ENCODE measurements around the gene OR9I1. TPM values are rescaled to one million over a fixed set of nuclear protein-coding genes. Genes with fewer than 3 reads are reported as not detected.

Gene OR9I1, protein sequence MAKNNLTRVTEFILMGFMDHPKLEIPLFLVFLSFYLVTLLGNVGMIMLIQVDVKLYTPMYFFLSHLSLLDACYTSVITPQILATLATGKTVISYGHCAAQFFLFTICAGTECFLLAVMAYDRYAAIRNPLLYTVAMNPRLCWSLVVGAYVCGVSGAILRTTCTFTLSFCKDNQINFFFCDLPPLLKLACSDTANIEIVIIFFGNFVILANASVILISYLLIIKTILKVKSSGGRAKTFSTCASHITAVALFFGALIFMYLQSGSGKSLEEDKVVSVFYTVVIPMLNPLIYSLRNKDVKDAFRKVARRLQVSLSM
- not detected for polyA plus RNA-seq (2013, experiment 1 of 2)
- polyA plus RNA-seq (2013, experiment 2 of 2): not detected

DNA sequence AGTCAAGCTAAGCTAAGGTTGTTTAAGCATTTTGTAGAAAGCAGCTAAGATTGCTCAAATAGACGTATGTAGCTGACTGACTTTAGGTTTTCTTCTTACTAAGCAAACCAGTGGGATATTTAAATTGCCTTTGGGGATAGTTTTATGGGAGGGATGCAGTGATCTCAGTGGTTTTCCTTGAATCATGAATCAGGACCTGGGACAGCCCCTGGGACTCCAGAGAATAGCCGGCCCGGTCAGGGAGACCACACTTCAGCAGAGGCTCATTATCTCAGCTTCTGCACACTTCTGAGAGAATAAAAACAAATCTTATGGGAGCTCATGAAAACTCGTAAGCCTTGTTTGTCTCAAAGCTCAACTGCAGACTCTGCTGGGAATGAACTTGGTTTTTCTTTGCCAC lies at the start of gene OR9I1:
OR9I1 (minus strand) TSS at position 62 of the 400 bp plus-strand sequence. CDS start 6,086 bp downstream, outside the sequence.
- Histone ChIP-seq H3K36me3 (ENCODE audit: insufficient read depth, low read length) (no peaks in the 10 kb centered on the region), H3K9me3 (ENCODE audit: insufficient read depth, low read depth, low read length) (no peaks in the 10 kb centered on the region), H3K4me1 (ENCODE audit: insufficient read depth, low read length) (no peaks in the 10 kb centered on the region), H3K4me3 (ENCODE audit: low read length) (no peak within 1 kb of the TSS), H3K27ac (ENCODE audit: low read depth, low read length) (no peak within 1 kb of the TSS), H3K27me3 (ENCODE audit: insufficient read depth, low read length) (no peaks in the 10 kb centered on the region), H3K9ac (ENCODE audit: low read depth, low read length) (no peak within 1 kb of the TSS)
- 64% methylated on average over 4 of the region's 4 CpGs for WGBS

DNA sequence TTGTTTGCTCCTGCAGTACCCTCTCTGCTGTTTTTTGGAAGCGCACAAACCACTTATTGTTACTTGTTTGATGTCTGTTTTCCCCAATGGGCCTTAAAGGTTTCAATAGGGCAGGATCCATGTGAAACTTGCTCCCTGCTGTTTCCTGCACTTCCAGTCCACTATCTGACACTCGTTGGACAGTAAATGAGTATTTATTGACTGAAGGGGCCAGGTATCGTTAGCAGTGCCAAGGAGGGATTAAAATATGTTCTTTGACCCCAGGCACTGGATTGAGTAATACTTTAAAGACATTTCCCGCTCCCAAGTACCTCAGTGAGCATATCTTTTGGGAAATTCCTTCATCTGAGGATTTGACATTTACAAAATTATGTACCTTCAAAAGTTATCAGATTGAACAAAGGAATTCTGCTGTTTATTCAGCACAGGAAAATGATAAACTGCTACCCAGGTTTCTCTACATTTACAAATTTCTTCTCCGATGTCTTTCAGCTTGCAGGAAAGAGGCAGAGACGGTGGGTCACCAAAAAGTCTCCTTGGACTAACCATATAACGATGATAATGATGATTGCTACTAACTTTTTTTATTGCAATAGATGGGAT lies 40.3 kb upstream of the OR9I1 start:
- Histone ChIP-seq H3K4me1 (ENCODE audit: insufficient read depth, low read length) (peaks cover 5% of the 10 kb centered on the region; the same call in 1 of the 2 replicates), H3K27me3 (ENCODE audit: insufficient read depth, low read length) (no peaks in the 10 kb centered on the region), H3K36me3 (ENCODE audit: insufficient read depth, low read length) (no peaks in the 10 kb centered on the region), H3K9ac (ENCODE audit: low read depth, low read length) (no peak overlapping the region), H3K27ac (ENCODE audit: low read depth, low read length) (no peak overlapping the region), H3K4me3 (ENCODE audit: low read length) (no peak overlapping the region), H3K9me3 (ENCODE audit: insufficient read depth, low read depth, low read length) (no peaks in the 10 kb centered on the region)
- WGBS: 88% methylated on average over 7 of the region's 7 CpGs

DNA sequence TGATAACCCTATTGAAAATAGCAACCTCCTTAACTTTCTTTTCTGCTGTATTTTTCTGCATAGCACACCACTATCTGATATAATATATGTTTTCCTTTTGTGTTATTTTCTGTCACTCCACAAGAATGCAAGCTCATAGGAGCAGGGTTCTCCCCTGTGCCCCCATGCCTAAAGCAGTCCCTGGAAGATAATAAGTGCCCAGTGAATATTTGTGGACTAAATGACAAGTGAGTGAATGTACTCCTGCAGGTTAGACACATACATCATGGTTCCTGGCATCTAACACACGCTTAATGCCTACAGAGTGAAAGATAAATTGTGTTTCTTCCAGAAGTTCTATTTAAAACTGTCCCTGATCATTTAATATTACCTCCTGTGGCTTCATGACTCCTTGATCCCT lies 39.7 kb upstream of the OR9I1 start:
- H3K4me3 ChIP-seq (ENCODE audit: low read length): no peak overlapping the region
- WGBS: 100% methylated on average over 1 of the region's 1 CpG
- H3K9me3 ChIP-seq (ENCODE audit: insufficient read depth, low read depth, low read length): no peaks in the 10 kb centered on the region
- no peak overlapping the region for H3K9ac ChIP-seq (ENCODE audit: low read depth, low read length)
- no peak overlapping the region for H3K27ac ChIP-seq (ENCODE audit: low read depth, low read length)
- H3K36me3 ChIP-seq (ENCODE audit: insufficient read depth, low read length): no peaks in the 10 kb centered on the region
- H3K27me3 ChIP-seq (ENCODE audit: insufficient read depth, low read length): no peaks in the 10 kb centered on the region
- H3K4me1 ChIP-seq (ENCODE audit: insufficient read depth, low read length): peaks cover 5% of the 10 kb centered on the region; the same call in 1 of the 2 replicates

DNA sequence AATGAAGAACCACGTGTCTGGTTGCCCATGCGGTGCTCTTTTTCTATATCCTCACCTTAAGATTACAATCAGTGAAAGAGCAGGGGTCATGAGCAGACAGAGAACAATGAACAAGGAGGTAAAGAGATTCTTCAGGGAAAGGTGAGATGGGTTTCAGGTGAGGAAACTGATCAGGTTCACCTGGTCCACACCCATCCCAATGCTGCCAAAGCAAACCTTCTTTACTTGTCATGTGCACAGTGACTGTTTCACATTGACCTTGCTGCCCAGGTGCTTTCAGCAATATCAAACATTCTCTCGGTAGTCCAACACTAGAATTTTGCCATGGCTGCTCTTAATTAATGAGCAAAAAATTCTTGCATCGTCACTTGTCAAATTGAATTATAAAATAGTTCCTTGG lies 39.1 kb upstream of the OR9I1 start:
- no peak overlapping the region for H3K9ac ChIP-seq (ENCODE audit: low read depth, low read length)
- peaks cover 5% of the 10 kb centered on the region; the same call in 1 of the 2 replicates for H3K4me1 ChIP-seq (ENCODE audit: insufficient read depth, low read length)
- WGBS: 96% methylated on average over 2 of the region's 4 CpGs
- no peaks in the 10 kb centered on the region for H3K27me3 ChIP-seq (ENCODE audit: insufficient read depth, low read length)
- no peak overlapping the region for H3K4me3 ChIP-seq (ENCODE audit: low read length)
- no peaks in the 10 kb centered on the region for H3K9me3 ChIP-seq (ENCODE audit: insufficient read depth, low read depth, low read length)
- H3K36me3 ChIP-seq (ENCODE audit: insufficient read depth, low read length): no peaks in the 10 kb centered on the region
- no peak overlapping the region for H3K27ac ChIP-seq (ENCODE audit: low read depth, low read length)

DNA sequence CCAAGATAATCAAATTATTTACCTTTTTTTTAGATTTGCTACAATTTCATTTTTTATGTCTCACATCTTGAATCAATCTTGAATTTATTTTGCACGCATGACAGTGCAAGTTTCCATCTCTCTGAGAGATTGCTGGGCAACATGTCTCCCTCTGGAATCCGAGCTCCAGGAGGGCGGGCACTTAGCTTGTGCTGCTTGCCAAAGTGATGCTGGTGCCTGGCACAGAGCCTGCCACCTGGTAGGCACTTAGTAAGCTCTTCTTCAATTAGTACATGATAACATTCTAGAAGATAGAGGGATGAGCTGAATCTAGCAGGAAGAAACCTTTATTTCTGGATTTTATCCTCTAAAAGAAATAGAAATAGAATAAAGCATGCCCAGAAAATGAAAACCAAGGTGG lies 27.5 kb upstream of the OR9I1 start:
- no peaks in the 10 kb centered on the region for H3K9me3 ChIP-seq (ENCODE audit: insufficient read depth, low read depth, low read length)
- H3K27me3 ChIP-seq (ENCODE audit: insufficient read depth, low read length): no peaks in the 10 kb centered on the region
- no peaks in the 10 kb centered on the region for H3K36me3 ChIP-seq (ENCODE audit: insufficient read depth, low read length)
- no peaks in the 10 kb centered on the region for H3K4me1 ChIP-seq (ENCODE audit: insufficient read depth, low read length)
- no peak overlapping the region for H3K9ac ChIP-seq (ENCODE audit: low read depth, low read length)
- H3K4me3 ChIP-seq (ENCODE audit: low read length): no peak overlapping the region
- no peak overlapping the region for H3K27ac ChIP-seq (ENCODE audit: low read depth, low read length)
- WGBS: 85% methylated on average over 3 of the region's 3 CpGs

DNA sequence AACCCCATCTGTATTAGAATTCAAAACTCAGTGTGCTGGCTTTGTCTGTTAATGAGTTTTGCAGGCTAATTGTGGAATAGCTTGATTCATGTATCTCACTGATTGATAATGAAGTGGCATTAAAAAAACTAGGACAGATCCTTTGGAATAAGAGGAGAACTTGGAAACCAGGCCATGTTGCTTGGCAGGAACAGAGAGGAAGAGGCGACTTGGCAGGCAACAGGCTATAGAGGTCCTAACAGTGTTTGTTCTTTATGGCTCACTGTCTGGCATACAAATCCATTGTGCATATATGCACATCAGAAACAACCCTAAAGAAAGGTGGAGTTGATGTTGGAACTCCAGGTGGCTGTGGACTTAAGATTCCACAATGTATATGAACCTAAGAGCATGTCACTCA lies 17.4 kb upstream of the OR9I1 start:
- H3K4me1 ChIP-seq (ENCODE audit: insufficient read depth, low read length): no peaks in the 10 kb centered on the region
- no peaks in the 10 kb centered on the region for H3K27me3 ChIP-seq (ENCODE audit: insufficient read depth, low read length)
- WGBS: 72% methylated on average over 1 of the region's 1 CpG
- no peaks in the 10 kb centered on the region for H3K9me3 ChIP-seq (ENCODE audit: insufficient read depth, low read depth, low read length)
- H3K36me3 ChIP-seq (ENCODE audit: insufficient read depth, low read length): no peaks in the 10 kb centered on the region
- H3K4me3 ChIP-seq (ENCODE audit: low read length): no peak overlapping the region
- H3K9ac ChIP-seq (ENCODE audit: low read depth, low read length): no peak overlapping the region
- no peak overlapping the region for H3K27ac ChIP-seq (ENCODE audit: low read depth, low read length)

DNA sequence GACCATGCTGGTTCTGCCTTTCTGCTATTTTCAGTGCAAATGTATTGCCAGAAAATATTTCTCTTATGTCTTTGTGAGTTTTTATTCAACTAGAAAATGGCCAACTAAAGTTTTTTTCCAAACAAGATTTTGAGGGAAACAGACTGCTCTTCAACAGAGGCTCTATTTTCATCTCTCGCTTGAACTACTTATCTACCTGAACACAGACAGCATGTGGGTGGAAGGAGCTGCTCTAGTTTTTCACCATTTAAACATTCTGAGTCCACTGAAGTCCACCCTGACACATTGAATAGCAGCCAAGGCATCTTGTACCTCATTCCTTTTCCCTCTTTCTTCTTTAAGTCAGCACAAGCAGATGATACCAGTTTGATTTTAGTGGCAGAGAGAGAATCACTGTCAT lies 9.8 kb upstream of the OR9I1 start:
- 0 out of 2 replicates have a peak, but pooled peaks cover 6% of the 10 kb centered on the region for H3K4me1 ChIP-seq (ENCODE audit: insufficient read depth, low read length)
- H3K4me3 ChIP-seq (ENCODE audit: low read length): no peak overlapping the region
- no peaks in the 10 kb centered on the region for H3K36me3 ChIP-seq (ENCODE audit: insufficient read depth, low read length)
- no peak overlapping the region for H3K27ac ChIP-seq (ENCODE audit: low read depth, low read length)
- no peak overlapping the region for H3K9ac ChIP-seq (ENCODE audit: low read depth, low read length)
- WGBS: 83% methylated on average over 1 of the region's 1 CpG
- no peaks in the 10 kb centered on the region for H3K9me3 ChIP-seq (ENCODE audit: insufficient read depth, low read depth, low read length)
- no peaks in the 10 kb centered on the region for H3K27me3 ChIP-seq (ENCODE audit: insufficient read depth, low read length)

DNA sequence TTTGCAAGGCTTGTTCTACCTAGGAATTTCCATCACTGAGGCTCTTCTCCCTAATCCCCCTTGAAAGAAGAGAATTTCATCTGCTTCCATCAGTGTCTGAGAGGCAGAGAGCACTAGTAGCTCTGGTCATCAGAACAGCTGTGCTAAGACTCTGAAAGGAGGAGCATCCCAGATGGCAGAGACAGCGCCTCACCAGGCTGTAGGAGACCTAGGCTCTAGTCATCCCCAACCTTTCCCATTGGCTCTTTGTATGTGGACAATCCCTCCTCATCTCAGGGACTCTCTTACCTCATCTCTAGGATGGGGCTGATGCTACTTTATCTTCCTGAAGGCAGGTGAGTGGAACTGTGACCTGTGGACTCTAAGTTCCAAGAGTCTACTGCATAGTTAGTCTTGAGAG lies 8.8 kb upstream of the OR9I1 start:
- H3K4me3 ChIP-seq (ENCODE audit: low read length): no peak overlapping the region
- H3K9ac ChIP-seq (ENCODE audit: low read depth, low read length): no peak overlapping the region
- 83% methylated on average over 1 of the region's 1 CpG for WGBS
- H3K9me3 ChIP-seq (ENCODE audit: insufficient read depth, low read depth, low read length): no peaks in the 10 kb centered on the region
- 0 out of 2 replicates have a peak, but pooled peaks cover 6% of the 10 kb centered on the region for H3K4me1 ChIP-seq (ENCODE audit: insufficient read depth, low read length)
- H3K27me3 ChIP-seq (ENCODE audit: insufficient read depth, low read length): no peaks in the 10 kb centered on the region
- no peak overlapping the region for H3K27ac ChIP-seq (ENCODE audit: low read depth, low read length)
- H3K36me3 ChIP-seq (ENCODE audit: insufficient read depth, low read length): no peaks in the 10 kb centered on the region

DNA sequence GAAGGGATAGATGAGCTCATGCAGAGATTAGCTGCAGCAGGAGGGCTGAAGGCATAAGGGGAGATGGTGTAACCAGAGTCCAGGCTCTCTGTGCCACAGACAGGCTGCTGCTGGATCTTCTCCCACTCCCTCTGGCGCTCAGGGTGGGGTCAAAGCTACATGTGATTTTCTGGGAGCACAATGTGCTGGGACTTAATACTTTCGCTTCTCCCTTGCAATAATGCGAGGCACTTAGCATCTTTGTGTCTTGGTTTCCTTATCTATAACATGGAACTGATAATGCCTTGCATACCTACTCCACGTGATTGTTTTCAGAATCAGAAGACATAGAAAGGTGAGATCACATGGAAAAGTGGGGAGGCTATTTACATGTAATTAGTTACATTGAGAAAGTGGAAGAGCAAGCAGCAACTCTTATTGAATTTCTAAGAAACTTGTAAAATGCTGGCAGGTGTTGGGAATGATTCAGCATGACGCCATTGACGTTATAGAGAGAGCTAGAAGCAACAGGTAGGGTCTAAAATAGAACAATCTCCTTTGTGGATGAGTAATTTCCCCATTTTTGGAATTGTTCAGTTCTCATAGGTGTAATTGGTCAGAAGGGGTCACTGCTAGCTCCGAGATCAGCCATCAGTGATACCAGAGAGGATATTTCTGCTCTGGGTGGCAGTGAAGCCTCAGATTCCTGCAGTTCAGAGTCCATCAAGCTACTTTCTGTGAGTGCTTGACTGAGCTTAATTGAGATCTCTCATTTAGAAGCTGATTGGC lies 8.2 kb upstream of the OR9I1 start:
- Histone ChIP-seq H3K4me1 (ENCODE audit: insufficient read depth, low read length) (0 out of 2 replicates have a peak, but pooled peaks cover 6% of the 10 kb centered on the region), H3K9me3 (ENCODE audit: insufficient read depth, low read depth, low read length) (no peaks in the 10 kb centered on the region), H3K27ac (ENCODE audit: low read depth, low read length) (no peak overlapping the region), H3K9ac (ENCODE audit: low read depth, low read length) (no peak overlapping the region), H3K36me3 (ENCODE audit: insufficient read depth, low read length) (no peaks in the 10 kb centered on the region), H3K4me3 (ENCODE audit: low read length) (no peak overlapping the region), H3K27me3 (ENCODE audit: insufficient read depth, low read length) (no peaks in the 10 kb centered on the region)
- WGBS: 70% methylated on average over 7 of the region's 7 CpGs

DNA sequence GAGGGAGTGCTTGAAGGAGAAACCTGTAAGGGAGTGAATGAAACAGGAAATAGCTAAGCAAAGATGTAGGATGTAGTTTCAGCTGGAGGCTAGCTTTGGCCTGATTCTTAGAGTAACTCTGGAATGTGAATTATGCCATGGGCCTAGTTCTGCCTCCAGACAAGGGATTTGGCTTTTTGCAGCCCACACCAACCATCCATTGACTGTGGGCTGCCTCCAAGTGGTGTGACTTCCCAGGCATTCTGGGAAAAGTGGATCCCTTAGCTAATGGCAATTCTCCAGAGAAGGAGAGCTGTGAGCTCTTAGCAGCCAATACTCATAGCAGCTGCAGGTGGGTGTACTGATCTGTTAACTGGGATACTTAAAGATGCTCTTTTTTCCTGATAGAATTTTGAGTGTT lies 2.0 kb upstream of the OR9I1 start:
- no peaks in the 10 kb centered on the region for H3K36me3 ChIP-seq (ENCODE audit: insufficient read depth, low read length)
- no peaks in the 10 kb centered on the region for H3K4me1 ChIP-seq (ENCODE audit: insufficient read depth, low read length)
- H3K27ac ChIP-seq (ENCODE audit: low read depth, low read length): no peak overlapping the region
- no peak overlapping the region for H3K4me3 ChIP-seq (ENCODE audit: low read length)
- H3K27me3 ChIP-seq (ENCODE audit: insufficient read depth, low read length): no peaks in the 10 kb centered on the region
- no peak overlapping the region for H3K9ac ChIP-seq (ENCODE audit: low read depth, low read length)
- no peaks in the 10 kb centered on the region for H3K9me3 ChIP-seq (ENCODE audit: insufficient read depth, low read depth, low read length)

DNA sequence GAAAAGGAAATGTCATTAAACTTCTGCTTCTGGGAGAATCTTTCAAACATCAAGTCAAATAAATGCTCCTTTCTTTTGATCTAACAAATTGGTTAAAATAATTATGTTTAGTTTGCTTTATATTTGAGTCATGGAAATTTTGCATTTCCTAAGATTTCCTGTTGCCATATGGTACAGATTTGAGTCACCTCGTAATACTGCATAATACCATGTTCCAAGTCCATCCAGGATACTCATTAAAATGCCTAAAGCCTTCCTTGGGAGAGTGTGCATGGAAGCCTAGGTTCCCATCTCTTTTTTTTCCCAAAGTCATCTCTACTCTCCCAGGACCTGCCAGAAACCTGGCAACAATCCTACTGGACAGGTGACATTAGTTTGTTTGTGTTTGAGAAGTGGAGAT lies 4.2 kb downstream of the OR9I1 start:
- Histone ChIP-seq H3K4me3 (ENCODE audit: low read length) (no peak overlapping the region), H3K27me3 (ENCODE audit: insufficient read depth, low read length) (no peaks in the 10 kb centered on the region), H3K36me3 (ENCODE audit: insufficient read depth, low read length) (no peaks in the 10 kb centered on the region), H3K27ac (ENCODE audit: low read depth, low read length) (no peak overlapping the region), H3K9ac (ENCODE audit: low read depth, low read length) (no peak overlapping the region), H3K4me1 (ENCODE audit: insufficient read depth, low read length) (no peaks in the 10 kb centered on the region), H3K9me3 (ENCODE audit: insufficient read depth, low read depth, low read length) (no peaks in the 10 kb centered on the region)
- WGBS: 92% methylated on average over 1 of the region's 1 CpG
